ENCODE data around the gene ADGRD2. TPM values are rescaled to one million over a fixed set of nuclear protein-coding genes. Genes with fewer than 3 reads are reported as not detected.

The ADGRD2 gene
- polyA plus RNA-seq, 4 donors, result not detected

DNA sequence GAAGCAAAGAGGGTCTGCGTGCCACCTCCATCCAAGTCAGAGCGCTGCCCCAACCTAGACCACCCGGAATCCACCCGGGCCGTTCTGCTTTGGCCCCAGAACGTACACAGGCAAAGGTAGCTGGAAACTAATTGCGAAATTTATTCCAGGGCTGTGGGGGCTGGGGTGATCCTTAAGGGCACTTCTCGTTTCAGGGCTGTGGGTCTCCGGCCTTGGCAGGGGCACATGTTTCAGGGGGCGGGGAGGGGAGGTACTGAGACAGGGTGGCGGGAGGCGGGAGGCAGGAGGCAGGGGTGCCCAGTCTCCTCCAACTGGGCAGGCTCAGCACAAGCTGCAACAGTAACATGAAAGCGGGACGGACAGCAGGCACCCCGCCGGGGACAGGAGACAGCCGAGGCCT, 30.9 kb downstream of the ADGRD2 start:
- Histone ChIP-seq H3K27me3 (ENCODE audit: control insufficient read depth in 3 of 3, insufficient read depth in 3 of 3, low read length in 3 of 3) (peaks cover 4 to 86% (median 12%) of the 10 kb centered on the region in 3 donors), H3K4me1 (ENCODE audit: control insufficient read depth in 3 of 3, insufficient read depth in 2 of 3, low read depth in 1 of 3, low read length in 2 of 3) (no peaks in the 10 kb centered on the region), H3K9me3 (ENCODE audit: control insufficient read depth in 2 of 2, insufficient read depth in 1 of 2, low read depth in 1 of 2, low read length in 1 of 2) (no peaks in the 10 kb centered on the region), H3K27ac (ENCODE audit: low read depth in 1 of 3, low read length in 2 of 3) (no peak overlapping the region), H3K4me3 (ENCODE audit: low read depth in 1 of 3, low read length in 3 of 3) (no peak overlapping the region), H3K36me3 (ENCODE audit: control insufficient read depth in 3 of 3, insufficient read depth in 2 of 3, low read depth in 1 of 3, low read length in 3 of 3) (no peaks in the 10 kb centered on the region)
- WGBS, 3 donors, result 48 to 63% (median 51%) methylated on average over 14 to 17 of the region's 17 CpGs
- FAIRE-seq (no peak), DNase-seq (no peak)

DNA sequence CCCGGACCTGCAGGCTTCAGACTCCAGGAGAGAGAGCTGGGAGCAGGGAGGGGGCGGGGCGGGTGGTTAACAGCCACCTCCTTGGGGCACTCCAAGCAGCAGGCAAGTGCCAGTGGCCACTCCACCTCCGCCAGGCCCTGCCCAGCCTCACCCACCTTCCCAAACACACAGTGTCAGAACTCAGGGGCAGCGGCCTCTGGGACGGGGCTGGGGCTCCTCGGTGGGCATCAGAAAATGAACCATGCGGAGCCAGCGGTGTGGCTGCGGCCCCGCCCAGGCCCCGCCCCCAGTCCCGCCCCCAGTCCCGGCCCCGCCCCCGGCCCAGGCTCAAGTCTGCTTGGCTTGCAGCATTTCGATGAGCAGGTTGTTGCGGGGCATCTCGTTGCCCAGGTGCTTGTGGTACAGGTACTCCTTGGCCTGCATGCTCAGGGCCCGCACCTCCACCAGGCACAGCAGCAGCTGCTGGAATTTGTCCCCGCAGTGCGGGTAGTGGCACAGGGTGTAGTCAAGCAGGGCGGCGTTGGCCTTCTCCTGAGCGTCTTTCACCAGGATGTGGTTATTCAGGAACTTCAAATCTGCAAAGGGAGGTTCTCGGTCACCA, 32.3 kb downstream of the ADGRD2 start:
- Histone ChIP-seq H3K9me3 (ENCODE audit: control insufficient read depth in 2 of 2, insufficient read depth in 1 of 2, low read depth in 1 of 2, low read length in 1 of 2) (no peaks in the 10 kb centered on the region), H3K4me3 (ENCODE audit: low read depth in 1 of 3, low read length in 3 of 3) (no peak overlapping the region), H3K36me3 (ENCODE audit: control insufficient read depth in 3 of 3, insufficient read depth in 2 of 3, low read depth in 1 of 3, low read length in 3 of 3) (no peaks in the 10 kb centered on the region), H3K27ac (ENCODE audit: low read depth in 1 of 3, low read length in 2 of 3) (no peak overlapping the region), H3K4me1 (ENCODE audit: control insufficient read depth in 3 of 3, insufficient read depth in 2 of 3, low read depth in 1 of 3, low read length in 2 of 3) (no peaks in the 10 kb centered on the region), H3K27me3 (ENCODE audit: control insufficient read depth in 3 of 3, insufficient read depth in 3 of 3, low read length in 3 of 3) (peaks cover 4 to 86% (median 16%) of the 10 kb centered on the region in 3 donors)
- no peak for FAIRE-seq
- WGBS, 3 donors, result 19 to 39% (median 27%) methylated on average over 26 of the region's 26 CpGs
- DNase-seq, result peak in 1 of 2 donors; percentile 5

DNA sequence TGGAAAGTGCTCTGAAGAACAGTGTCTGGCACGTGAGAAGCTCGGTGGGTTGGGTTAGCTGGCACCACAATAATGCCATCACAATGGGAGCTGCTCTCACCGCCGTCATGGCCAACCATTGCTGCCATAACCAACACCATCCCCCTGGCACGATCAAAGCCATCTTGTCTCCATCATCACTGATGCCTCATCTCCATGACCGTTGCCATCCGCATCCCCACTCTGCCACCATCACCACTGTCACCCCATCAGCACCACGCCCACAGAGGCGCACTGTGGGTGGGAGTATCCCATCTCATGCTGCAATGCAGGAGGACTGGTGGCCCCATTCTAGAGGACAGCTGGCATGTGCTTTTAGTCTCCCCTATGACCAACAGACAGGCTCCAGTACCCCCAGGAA, 33.2 kb downstream of the ADGRD2 start:
- Histone ChIP-seq H3K27ac (ENCODE audit: low read depth in 1 of 3, low read length in 2 of 3) (no peak overlapping the region), H3K4me1 (ENCODE audit: control insufficient read depth in 3 of 3, insufficient read depth in 2 of 3, low read depth in 1 of 3, low read length in 2 of 3) (no peaks in the 10 kb centered on the region), H3K9me3 (ENCODE audit: control insufficient read depth in 2 of 2, insufficient read depth in 1 of 2, low read depth in 1 of 2, low read length in 1 of 2) (no peaks in the 10 kb centered on the region), H3K36me3 (ENCODE audit: control insufficient read depth in 3 of 3, insufficient read depth in 2 of 3, low read depth in 1 of 3, low read length in 3 of 3) (no peaks in the 10 kb centered on the region), H3K27me3 (ENCODE audit: control insufficient read depth in 3 of 3, insufficient read depth in 3 of 3, low read length in 3 of 3) (peaks cover 0 to 88% (median 16%) of the 10 kb centered on the region in 3 donors), H3K4me3 (ENCODE audit: low read depth in 1 of 3, low read length in 3 of 3) (no peak overlapping the region)
- DNase-seq (no peak), FAIRE-seq (no peak)
- WGBS, 3 donors, result 94 to 96% (median 94%) methylated on average over 9 of the region's 9 CpGs

DNA sequence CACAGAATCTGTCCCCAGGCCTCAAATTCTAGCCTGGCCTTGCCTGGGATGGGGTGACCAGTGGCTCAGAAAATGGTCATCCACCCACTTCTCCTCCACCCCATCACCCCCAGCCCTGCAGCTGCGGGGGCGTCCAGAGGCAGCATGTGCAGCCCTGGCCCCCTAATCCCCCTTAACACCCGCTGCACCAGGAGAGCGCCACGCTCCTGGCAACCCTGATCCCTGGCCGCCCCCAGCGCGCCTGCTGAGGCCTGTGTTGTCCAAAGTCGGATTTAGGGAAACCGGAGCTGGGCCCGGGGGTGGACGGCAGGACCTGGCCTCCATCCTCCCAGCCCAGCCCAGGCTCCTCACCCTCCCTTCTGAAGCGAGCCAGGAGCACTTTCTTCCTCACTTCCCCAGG, 35.0 kb downstream of the ADGRD2 start:
- Histone ChIP-seq H3K27me3 (ENCODE audit: control insufficient read depth in 3 of 3, insufficient read depth in 3 of 3, low read length in 3 of 3) (peaks cover 0 to 87% (median 10%) of the 10 kb centered on the region in 3 donors), H3K9me3 (ENCODE audit: control insufficient read depth in 2 of 2, insufficient read depth in 1 of 2, low read depth in 1 of 2, low read length in 1 of 2) (no peaks in the 10 kb centered on the region), H3K4me3 (ENCODE audit: low read depth in 1 of 3, low read length in 3 of 3) (no peak overlapping the region), H3K4me1 (ENCODE audit: control insufficient read depth in 3 of 3, insufficient read depth in 2 of 3, low read depth in 1 of 3, low read length in 2 of 3) (no peaks in the 10 kb centered on the region), H3K27ac (ENCODE audit: low read depth in 1 of 3, low read length in 2 of 3) (no peak overlapping the region), H3K36me3 (ENCODE audit: control insufficient read depth in 3 of 3, insufficient read depth in 2 of 3, low read depth in 1 of 3, low read length in 3 of 3) (no peaks in the 10 kb centered on the region)
- DNase-seq (no peak), FAIRE-seq (no peak)
- 69 to 80% (median 71%) methylated on average over 12 to 13 of the region's 13 CpGs for WGBS, 3 donors

DNA sequence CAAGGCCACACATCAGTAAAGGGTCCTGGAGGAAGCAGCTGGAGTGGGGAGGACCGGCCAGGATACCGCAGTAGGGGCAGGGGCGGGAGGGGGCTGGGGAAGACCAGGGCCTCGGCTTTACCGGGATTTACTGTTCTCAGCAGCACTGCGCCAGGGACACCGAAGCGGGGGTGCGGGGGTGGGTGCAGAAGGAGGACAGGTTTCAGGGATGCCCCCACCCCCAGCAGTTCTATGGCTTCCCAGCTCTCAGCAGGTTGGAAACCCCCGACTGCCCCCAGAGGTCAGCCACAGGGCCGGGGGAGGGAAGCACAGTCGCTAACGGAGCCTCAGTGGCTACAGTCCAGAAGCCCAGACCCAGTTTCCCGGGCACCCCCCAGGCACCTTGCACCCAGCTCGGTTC, 35.7 kb downstream of the ADGRD2 start:
- Histone ChIP-seq H3K4me1 (ENCODE audit: control insufficient read depth in 3 of 3, insufficient read depth in 2 of 3, low read depth in 1 of 3, low read length in 2 of 3) (no peaks in the 10 kb centered on the region), H3K27me3 (ENCODE audit: control insufficient read depth in 3 of 3, insufficient read depth in 3 of 3, low read length in 3 of 3) (peaks cover 0 to 81% (median 10%) of the 10 kb centered on the region in 3 donors), H3K9me3 (ENCODE audit: control insufficient read depth in 2 of 2, insufficient read depth in 1 of 2, low read depth in 1 of 2, low read length in 1 of 2) (no peaks in the 10 kb centered on the region), H3K4me3 (ENCODE audit: low read depth in 1 of 3, low read length in 3 of 3) (no peak overlapping the region), H3K27ac (ENCODE audit: low read depth in 1 of 3, low read length in 2 of 3) (no peak overlapping the region), H3K36me3 (ENCODE audit: control insufficient read depth in 3 of 3, insufficient read depth in 2 of 3, low read depth in 1 of 3, low read length in 3 of 3) (no peaks in the 10 kb centered on the region)
- FAIRE-seq, result no peak
- DNase-seq, result no peak
- WGBS, 3 donors, result 55 to 66% (median 62%) methylated on average over 12 to 15 of the region's 15 CpGs

DNA sequence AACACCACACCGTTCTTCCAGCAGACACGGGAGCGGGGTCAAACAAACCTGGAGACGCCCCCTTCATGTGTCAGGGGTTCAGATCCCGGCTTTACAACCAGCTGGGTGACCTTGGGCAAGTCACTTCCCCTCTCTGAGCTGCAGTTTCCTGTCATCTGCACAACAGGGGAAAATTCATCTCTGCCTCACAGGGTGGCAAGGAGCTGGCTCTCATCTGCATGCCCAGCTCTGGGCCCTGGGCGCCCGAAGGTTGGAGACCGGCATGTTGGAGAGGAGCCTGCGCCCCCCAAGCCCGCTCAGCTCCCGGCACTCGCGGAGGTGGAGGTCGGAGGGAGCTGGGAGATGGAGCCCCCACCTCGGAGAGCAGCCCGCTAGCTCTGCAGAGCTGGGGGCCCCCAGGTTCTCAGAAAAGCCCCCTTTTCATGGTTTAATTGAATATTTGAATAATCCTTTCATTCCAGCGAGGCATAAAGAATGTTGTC, 36.6 kb downstream of the ADGRD2 start:
- H3K9me3 ChIP-seq (ENCODE audit: control insufficient read depth in 2 of 2, insufficient read depth in 1 of 2, low read depth in 1 of 2, low read length in 1 of 2), result no peaks in the 10 kb centered on the region
- FAIRE-seq (no peak), DNase-seq (no peak)
- no peaks in the 10 kb centered on the region for H3K4me1 ChIP-seq (ENCODE audit: control insufficient read depth in 3 of 3, insufficient read depth in 2 of 3, low read depth in 1 of 3, low read length in 2 of 3)
- peaks cover 0 to 76% (median 10%) of the 10 kb centered on the region in 3 donors for H3K27me3 ChIP-seq (ENCODE audit: control insufficient read depth in 3 of 3, insufficient read depth in 3 of 3, low read length in 3 of 3)
- H3K27ac ChIP-seq (ENCODE audit: low read depth in 1 of 3, low read length in 2 of 3), result no peak overlapping the region
- no peak overlapping the region for H3K4me3 ChIP-seq (ENCODE audit: low read depth in 1 of 3, low read length in 3 of 3)
- H3K36me3 ChIP-seq (ENCODE audit: control insufficient read depth in 3 of 3, insufficient read depth in 2 of 3, low read depth in 1 of 3, low read length in 3 of 3), result no peaks in the 10 kb centered on the region
- 50 to 63% (median 53%) methylated on average over 17 of the region's 17 CpGs for WGBS, 3 donors

DNA sequence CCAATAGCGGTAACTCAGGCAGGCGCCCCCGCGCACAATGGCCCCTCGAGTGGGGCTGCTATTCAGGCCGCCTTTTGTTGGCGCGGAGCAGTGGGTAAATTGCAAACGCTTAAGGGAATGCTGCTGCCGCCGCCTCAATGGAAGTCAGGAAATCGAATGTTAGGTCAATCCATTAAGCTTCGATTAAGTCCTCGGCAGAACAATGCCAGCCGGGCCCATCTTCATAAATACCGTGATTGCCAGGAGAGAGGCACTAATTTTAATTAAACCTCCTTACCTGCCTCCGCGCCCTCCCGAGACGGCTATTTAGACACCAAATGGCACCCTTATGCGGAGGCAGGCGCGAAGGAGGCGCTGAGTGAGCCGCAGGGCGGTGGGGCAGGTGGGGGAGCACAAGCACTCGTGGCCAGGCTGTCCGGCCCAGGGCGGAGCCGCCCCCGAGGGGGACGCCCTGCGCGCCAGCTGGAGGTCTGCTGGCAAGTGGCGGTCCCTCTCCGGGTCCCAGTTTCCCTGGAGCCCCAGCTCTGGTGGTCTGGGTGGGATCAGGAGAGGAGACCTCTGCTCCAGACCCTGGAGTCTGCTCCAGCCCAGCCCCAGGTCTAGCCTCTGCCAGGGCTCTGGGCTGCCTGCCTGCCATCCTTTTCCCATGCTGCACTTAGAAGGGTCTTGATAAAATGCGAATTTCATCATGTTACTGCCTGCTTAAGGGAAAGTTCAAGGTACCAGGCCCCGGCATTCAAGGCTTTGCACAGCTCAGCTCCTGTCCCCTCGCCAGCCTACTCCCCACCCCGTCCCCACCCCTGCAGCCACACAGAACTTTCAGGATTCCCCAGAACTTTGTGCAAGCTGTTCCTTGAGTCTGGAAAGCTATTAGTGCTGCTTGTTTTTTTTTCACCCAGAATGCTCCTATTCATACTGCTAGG, 37.3 kb downstream of the ADGRD2 start:
- Histone ChIP-seq H3K9me3 (ENCODE audit: control insufficient read depth in 2 of 2, insufficient read depth in 1 of 2, low read depth in 1 of 2, low read length in 1 of 2) (no peaks in the 10 kb centered on the region), H3K36me3 (ENCODE audit: control insufficient read depth in 3 of 3, insufficient read depth in 2 of 3, low read depth in 1 of 3, low read length in 3 of 3) (no peaks in the 10 kb centered on the region), H3K4me1 (ENCODE audit: control insufficient read depth in 3 of 3, insufficient read depth in 2 of 3, low read depth in 1 of 3, low read length in 2 of 3) (no peaks in the 10 kb centered on the region), H3K4me3 (ENCODE audit: low read depth in 1 of 3, low read length in 3 of 3) (no peak overlapping the region), H3K27me3 (ENCODE audit: control insufficient read depth in 3 of 3, insufficient read depth in 3 of 3, low read length in 3 of 3) (peaks cover 0 to 70% (median 7%) of the 10 kb centered on the region in 3 donors), H3K27ac (ENCODE audit: low read depth in 1 of 3, low read length in 2 of 3) (no peak overlapping the region)
- DNase-seq (no peak), FAIRE-seq (no peak)
- WGBS, 3 donors, result 36 to 51% (median 47%) methylated on average over 33 to 40 of the region's 40 CpGs

DNA sequence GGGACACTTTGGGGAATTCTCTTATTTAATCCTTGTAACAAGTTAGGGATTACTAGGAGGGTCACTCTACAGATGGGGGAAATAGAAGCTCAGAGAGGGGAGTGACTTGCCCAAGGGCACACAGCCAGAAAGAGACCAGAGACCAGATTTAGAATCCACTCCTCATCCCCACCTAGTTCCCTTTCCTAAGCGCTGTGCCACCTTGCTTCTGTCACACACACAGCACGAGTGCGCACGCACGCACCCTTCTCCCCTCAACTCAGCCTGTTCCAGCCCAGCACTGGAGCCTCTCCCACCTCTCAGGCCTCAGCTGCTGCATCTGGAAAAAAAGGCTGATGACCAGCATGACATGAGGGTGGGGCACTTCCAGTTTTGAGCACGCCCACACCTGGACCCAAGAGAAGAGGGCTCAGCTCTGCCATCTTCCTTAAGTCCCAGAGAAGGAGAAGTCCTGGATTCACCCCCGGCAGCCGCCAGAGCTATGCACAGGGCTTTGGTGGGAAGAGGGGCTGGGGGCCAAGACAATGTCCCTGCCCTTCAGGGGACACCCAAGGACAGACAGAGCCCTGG, 38.5 kb downstream of the ADGRD2 start:
- DNase-seq (no peak), FAIRE-seq (no peak)
- WGBS, 3 donors, result 83 to 90% (median 84%) methylated on average over 8 of the region's 8 CpGs
- no peaks in the 10 kb centered on the region for H3K9me3 ChIP-seq (ENCODE audit: control insufficient read depth in 2 of 2, insufficient read depth in 1 of 2, low read depth in 1 of 2, low read length in 1 of 2)
- H3K4me1 ChIP-seq (ENCODE audit: control insufficient read depth in 3 of 3, insufficient read depth in 2 of 3, low read depth in 1 of 3, low read length in 2 of 3), result no peaks in the 10 kb centered on the region
- H3K27me3 ChIP-seq (ENCODE audit: control insufficient read depth in 3 of 3, insufficient read depth in 3 of 3, low read length in 3 of 3), result peaks cover 0 to 60% (median 7%) of the 10 kb centered on the region in 3 donors
- H3K36me3 ChIP-seq (ENCODE audit: control insufficient read depth in 3 of 3, insufficient read depth in 2 of 3, low read depth in 1 of 3, low read length in 3 of 3), result no peaks in the 10 kb centered on the region
- H3K4me3 ChIP-seq (ENCODE audit: low read depth in 1 of 3, low read length in 3 of 3), result no peak overlapping the region
- H3K27ac ChIP-seq (ENCODE audit: low read depth in 1 of 3, low read length in 2 of 3), result no peak overlapping the region
